T47D (cell line): Measurements from ENCODE around the gene DHX15.

ENCODE experiments used
- DNase-seq, 2 experiments: peaks; one replicate each; pipeline versions ENCODE4 v3.0.0 to v3.0.0-alpha.2; 2011 to 2012; ENCODE audit warnings: low read depth in 1 of 2, low spot score in 1 of 2
- JUND ChIP-seq: IDR thresholded peaks from 2 replicates; pipeline ENCODE4 v1.6.1; 2012; ENCODE audit warnings: low read depth
- in situ Hi-C: cut with HindIII; loops from 2 replicates; pipeline ENCODE4 v1.10.0; 2016; ENCODE audit warnings: low sequenced_read_pairs, low pct_unique_long_range_greater_than_20kb

Gene DHX15

GRCh38 chr4:24603343-24603742 lies 19.0 kb upstream of the DHX15 start:
- no peak for DNase-seq
- TF ChIP-seq JUND: no peak
- in situ Hi-C loops: no loop called here

- no peak for DNase-seq
- in situ Hi-C loops: no loop called here
- TF ChIP-seq JUND: no peak
Observed at GRCh38 chr4:24601121-24601520, 16.8 kb upstream of the DHX15 start.

GRCh38 chr4:24599275-24599674 lies 14.9 kb upstream of the DHX15 start:
- no peak for DNase-seq
- TF ChIP-seq JUND: no peak
- in situ Hi-C loops: no loop called here

GRCh38 chr4:24598025-24598424 lies 13.7 kb upstream of the DHX15 start:
- DNase-seq: peak; percentile 26 to 97
- in situ Hi-C loops: no loop called here
- peak; percentile 91 for TF ChIP-seq JUND

- in situ Hi-C loops: no loop called here
- TF ChIP-seq JUND: peak; percentile 69
- DNase-seq: peak in 1 of 2 experiments; percentile 75
Observed at GRCh38 chr4:24595659-24596058, 11.3 kb upstream of the DHX15 start.

GRCh38 chr4:24594887-24595286 lies 10.5 kb upstream of the DHX15 start:
- peak; percentile 68; the same call in 1 of the 2 replicates for TF ChIP-seq JUND
- in situ Hi-C loops: no loop called here
- DNase-seq: peak in 1 of 2 experiments; percentile 97

GRCh38 chr4:24589448-24589847 lies 5.1 kb upstream of the DHX15 start:
- in situ Hi-C loops: no loop called here
- no peak for TF ChIP-seq JUND
- no peak for DNase-seq

GRCh38 chr4:24588216-24588954 lies 4.0 kb upstream of the DHX15 start:
- in situ Hi-C loops: no loop called here
- DNase-seq: no peak
- TF ChIP-seq JUND: no peak

GRCh38 chr4:24583451-24584210 lies 723 bp downstream of the DHX15 start:
- in situ Hi-C loops: no loop called here
- no peak for TF ChIP-seq JUND
- DNase-seq: peak; percentile 28 to 79

- in situ Hi-C loops: no loop called here
- TF ChIP-seq JUND: no peak
- no peak for DNase-seq
Observed at GRCh38 chr4:24582235-24582832, 2.0 kb downstream of the DHX15 start.

GRCh38 chr4:24578364-24578763 lies 6.0 kb downstream of the DHX15 start:
- in situ Hi-C loops: no loop called here
- no peak for DNase-seq
- TF ChIP-seq JUND: no peak

GRCh38 chr4:24576276-24576675 lies 8.1 kb downstream of the DHX15 start:
- no peak for TF ChIP-seq JUND
- in situ Hi-C loops: no loop called here
- DNase-seq: no peak

- in situ Hi-C loops: no loop called here
- no peak for DNase-seq
- TF ChIP-seq JUND: no peak
Observed at GRCh38 chr4:24574236-24574635, 10.1 kb downstream of the DHX15 start.
